SH-SY5Y (cell line): Measurements from ENCODE around the gene AGBL1.

Experiments used
- GATA2 ChIP-seq: IDR thresholded peaks from 2 replicates; pipeline ENCODE4 v1.6.1; 2011; ENCODE audit warnings: mild to moderate bottlenecking, low read depth, low read length
- GATA3 ChIP-seq: IDR thresholded peaks from 2 replicates; pipeline ENCODE4 v1.6.1; 2011; ENCODE audit warnings: low read depth, mild to moderate bottlenecking, low read length, moderate library complexity

DNA sequence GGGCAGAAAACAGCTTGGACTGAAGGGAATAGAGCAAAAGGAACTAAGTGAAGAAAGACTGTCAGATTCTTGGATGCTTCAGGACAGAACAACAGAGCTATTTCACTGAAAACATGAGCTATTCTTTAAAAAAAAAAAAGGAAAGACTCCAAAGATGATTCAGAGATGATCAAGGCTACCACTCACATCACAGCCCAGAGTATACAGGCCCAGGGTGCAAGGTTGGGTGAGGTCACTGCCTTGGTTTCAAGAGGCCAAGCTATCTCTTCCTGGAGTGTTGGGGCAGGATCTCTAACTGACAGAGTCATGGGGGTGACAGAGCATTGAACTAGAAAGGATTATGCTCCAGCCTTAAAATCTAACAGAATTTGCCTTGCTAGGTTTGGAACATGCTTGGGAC is 118.1 kb downstream of the AGBL1 start:
- TF ChIP-seq GATA2 (no peak), GATA3 (no peak)
